Activated CD8-positive, alpha-beta memory T cell treated with anti-CD3 and anti-CD28 coated beads, Interleukin-2, amount 50 U/mL, for 24 hours (primary cell): Measurements from ENCODE around the gene CRBN.

Experiments
- DNase-seq: peaks from one replicate; pipeline ENCODE4 v3.0.0-alpha.2; 2020; ENCODE audit errors: extremely low read depth

CRBN gene

GRCh38 chr3:3179407-3180094 is at the start of gene CRBN:
Gene CRBN, minus strand, starts transcription at chr3:3179691. Its CDS starts 4 bp downstream, at chr3:3179687.
- DNase-seq: peak; percentile 63

DNA sequence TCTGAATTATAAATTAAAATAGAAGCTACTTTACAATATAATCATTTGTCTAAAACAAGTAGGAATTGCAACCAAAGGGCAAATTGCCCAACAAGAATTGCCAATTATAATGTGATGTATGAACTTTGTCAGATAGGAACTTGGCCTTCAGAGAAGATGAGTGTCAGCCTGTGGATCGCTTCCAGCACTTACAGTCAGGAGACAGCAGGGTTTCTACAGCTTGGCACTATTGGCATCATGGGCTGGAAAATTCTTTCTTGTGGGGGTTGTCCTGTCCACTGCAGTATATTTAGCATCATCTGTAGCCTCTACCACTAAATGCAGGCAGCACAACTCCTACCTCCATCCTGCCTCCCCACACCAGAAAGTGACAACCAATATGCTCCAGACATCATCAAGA is 48.1 kb upstream of the CRBN start:
- DNase-seq: no peak

DNA sequence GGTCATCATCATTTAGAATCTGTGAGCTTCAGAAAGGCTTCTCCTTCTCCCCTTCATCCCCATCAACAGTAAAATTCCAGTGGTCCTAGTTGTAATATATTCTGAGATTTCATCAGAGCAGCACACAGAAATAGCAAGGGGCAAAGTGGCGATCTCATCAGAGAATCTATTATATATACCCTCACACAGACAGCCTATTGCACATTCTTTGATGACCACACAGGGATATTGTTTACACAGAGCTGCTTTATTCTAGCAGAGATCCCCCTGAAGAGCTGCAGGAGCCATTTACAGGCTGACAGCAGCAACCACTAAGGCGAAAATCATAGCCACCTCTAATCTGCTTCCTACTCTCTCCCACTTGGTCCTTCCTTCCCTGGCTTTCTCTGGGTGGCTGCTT is 42.0 kb upstream of the CRBN start:
- no peak for DNase-seq

DNA sequence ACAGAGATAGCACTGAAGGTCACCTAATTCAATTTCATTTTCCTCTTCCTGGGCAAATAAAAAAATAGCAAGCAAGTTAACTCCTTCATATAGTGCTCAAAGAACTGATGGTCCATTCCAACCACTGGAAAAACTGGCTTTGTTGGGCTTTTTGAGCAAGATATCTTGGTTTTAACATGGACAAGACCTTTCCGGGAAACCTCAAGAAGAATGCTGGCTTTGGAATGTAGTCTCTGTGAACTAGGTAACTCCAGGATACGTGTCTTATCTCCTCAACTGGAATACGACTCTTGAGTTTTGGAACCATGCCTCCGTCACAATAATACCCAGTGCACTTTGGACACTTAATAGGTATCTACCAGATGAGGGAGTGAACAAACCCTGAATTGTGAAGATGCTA is 36.9 kb upstream of the CRBN start:
- DNase-seq: no peak

- no peak for DNase-seq
Measured at GRCh38 chr3:3212781-3213440, 33.4 kb upstream of the CRBN start.

GRCh38 chr3:3209714-3210113 is 30.2 kb upstream of the CRBN start:
- no peak for DNase-seq

GRCh38 chr3:3209057-3209456 is 29.6 kb upstream of the CRBN start:
- DNase-seq: no peak

DNA sequence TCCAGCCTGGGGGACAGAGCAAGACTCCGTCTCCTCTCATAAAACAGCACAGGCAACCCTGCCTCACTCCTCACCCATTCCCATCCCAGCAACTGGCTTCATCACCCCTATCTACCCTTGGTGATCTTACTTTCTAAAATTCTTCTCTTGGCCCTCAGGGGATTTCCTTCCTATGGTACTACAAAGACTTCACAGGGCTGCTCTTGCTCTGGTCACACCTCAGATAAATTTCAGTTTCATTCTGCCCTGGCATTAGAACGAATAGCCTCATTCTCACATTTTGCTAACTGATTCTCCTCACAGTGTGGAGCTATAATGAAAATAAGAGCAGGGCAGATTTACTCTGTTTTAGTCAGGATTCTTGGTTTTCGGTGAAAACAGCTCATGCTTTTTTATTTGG is 22.1 kb upstream of the CRBN start:
- DNase-seq: no peak

DNA sequence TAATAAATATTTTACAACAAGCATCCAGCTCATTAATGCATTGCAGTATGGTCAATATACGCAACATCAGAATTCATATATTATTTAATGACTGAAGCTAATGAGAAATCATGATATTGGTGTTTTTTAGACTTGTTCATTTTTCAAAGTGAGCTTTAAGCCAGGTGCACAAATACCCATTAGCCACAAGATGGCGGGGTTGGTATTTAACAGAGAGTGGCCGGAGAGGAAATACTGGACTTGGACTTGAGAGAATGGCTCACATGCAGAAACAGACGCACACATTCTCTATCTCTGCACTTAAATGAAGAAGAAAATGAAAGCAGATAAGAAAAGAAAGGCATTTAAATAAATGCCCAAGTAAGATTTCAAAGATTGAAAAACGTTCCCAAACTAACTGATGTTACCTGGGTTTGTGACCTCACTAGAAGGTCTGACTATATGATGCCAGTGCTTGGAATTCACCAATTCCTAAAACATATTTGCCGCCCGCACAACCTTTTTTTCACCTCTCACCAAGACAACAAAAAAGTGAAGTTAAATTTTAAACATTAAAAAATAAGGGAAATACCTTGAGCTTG is 21.2 kb upstream of the CRBN start:
- DNase-seq: no peak

GRCh38 chr3:3199306-3199705 is 19.8 kb upstream of the CRBN start:
- no peak for DNase-seq

DNA sequence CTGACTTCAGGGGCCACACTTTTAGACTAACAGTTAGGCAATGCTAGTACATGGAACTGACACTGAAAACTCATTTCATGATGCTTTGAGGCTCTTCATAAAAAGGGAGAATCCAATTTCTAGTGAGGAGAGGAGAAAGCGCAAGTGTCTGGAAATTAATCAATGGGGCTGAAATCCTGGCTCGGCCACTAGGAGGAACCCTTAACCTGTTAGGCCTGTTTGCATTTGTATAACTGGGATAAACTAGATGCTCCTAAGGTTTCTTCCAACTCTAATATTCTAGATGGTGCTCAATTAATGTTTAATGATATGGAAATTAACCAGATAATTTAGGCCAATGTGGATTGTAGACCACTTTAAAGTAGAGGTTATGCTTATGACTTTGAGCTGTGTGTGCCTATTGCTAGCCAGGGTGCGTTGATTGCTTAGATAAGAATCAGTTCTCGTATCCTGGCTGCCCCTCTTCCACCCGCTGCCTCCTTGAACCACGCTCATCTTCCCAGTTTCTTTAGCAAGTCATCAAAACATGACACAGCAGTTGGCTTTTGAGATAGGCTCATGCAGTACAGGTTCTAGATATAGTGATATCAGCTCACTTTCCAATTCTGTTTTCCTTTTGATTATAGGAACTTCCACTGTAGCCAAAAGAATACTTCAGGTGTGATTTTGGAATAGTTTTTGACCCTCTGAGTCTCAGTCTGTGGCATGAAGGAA is 16.8 kb upstream of the CRBN start:
- DNase-seq: no peak

DNA sequence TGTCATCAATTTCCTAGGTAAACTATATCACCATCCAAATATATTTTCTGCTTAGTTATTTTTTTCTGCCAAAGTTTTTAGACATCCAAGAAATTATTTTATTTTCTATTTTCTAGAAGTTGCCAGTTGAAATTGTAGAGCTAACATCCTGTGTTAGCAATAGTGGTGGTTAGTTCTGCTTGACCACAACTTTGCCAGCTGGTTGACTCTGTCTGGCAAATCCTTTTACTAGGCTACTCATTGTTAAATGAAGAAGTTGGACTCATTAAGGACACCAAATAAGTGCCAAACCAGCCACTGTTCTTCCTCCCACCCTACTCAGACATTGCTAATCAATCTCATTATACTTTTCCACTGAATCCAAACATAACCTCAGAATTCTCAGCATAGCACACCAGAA is 15.4 kb upstream of the CRBN start:
- no peak for DNase-seq

GRCh38 chr3:3192286-3192675 is 12.8 kb upstream of the CRBN start:
- DNase-seq: no peak

GRCh38 chr3:3191675-3192285 is 12.3 kb upstream of the CRBN start:
- no peak for DNase-seq

DNA sequence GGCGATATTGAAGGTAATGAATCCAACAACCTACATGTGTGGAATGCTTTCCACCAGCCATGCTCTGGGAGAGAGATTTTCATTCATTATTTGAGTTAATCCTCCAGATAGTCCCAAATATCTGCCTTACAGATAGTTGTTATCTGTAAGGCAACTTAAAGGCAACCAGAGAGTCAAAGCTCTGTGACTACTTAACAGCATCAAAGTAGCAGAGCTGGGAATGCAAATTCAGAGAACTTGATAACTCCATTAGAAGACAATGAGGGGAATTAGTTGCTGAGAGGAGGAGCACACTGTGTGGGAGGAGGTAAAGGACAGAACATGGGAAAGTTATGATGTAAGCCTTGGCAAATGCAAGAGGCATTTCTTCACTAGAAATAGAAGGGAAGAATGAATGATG is 10.5 kb upstream of the CRBN start:
- DNase-seq: no peak

DNA sequence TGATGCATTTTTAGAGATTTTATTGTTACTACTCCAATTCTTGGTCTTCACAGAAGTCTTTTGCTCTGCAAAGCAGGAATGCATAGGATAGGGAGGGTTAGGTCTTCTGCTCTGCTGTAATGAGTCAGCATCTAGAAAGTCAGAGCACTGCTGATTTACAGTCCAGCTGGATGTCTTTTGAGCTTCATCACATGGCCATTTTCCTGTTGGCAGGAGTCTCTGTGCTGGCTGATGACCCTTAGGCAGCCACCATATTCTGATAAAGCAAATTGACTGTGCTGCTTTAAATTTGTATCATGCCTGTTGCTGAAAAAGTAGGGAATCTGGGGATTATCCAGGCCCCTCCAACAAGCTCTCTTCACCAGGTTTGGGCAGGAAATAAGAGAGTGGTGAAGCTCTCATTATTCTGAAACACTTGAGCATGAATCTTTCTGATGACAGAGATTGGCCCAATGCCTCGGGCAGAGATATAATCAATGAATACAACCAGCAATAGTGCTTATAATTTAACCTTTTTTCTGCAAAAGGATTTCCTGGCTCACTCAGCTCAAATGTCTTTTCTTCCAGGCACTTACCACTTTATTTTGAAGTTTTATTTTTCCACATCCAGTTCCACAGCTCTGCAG is 9.7 kb upstream of the CRBN start:
- DNase-seq: no peak

DNA sequence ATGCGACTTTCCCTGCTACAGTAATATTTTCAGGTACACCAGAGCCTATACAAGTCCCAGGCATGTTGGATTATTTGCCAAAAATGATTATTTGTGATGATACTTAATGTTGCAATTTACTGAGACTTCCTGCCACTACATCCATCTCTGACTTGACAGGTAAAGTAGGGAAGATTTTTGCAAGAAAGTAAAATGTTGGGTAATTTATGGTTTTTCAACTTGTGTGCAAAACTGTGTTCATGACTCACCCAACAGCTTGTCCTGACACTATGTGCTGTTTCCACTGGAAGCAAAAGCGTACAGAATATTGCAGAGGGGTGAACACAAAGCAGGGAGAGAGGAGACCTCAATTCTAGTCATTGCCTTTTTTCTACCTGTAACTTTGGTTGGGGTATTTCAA is 5.4 kb upstream of the CRBN start:
- no peak for DNase-seq

DNA sequence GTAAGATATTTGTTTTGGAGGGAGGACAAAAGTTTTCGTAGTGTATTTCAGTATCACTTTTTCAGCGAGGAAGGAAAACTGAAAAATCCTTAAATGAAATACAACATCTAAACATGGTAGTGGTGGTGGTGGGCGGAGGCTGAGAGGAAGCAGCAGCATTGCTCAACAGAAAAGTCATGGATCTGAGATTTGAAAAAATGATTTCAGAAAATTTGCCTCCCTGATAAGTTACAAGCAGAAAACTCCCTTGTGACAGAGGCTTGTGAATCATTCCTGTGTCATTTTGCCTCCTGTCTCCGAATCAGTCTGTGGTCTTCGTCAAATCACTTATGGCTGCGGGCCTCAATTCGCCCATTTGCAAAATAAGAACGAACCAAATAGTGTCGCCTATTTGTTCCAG is 965 bp upstream of the CRBN start:
- DNase-seq: no peak

GRCh38 chr3:3178498-3179328 is 778 bp downstream of the CRBN start:
- no peak for DNase-seq

DNA sequence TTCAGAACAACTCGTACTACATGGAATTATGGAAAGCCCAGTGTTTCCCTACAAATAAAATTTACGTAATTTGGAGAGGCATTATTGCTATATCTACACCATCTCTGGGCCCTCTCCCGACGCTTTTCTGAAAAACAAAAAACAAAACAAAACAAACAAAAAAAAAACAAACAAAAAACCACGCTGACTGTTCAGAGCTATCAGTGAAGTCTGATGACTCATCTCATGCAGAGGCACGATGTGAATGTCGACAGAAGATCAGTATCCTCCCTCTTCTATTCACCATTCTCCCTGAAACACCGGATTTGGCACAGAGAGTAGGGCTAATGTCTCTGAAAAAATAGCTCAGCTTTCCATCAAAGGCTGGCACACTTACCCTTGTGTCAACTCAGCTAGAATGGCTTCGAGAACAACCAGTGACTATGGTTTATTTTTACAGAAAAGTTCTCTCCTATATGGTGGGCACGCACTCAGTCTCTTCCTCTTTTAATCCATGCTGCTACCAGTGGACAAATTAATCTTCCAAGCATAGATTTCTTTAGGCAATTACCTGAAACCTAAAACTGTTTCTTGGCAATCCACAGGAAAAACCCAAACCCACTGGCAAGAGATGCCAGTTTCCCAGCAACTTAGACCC is 1.5 kb downstream of the CRBN start:
- DNase-seq: no peak

- no peak for DNase-seq
Measured at GRCh38 chr3:3172627-3173026, 6.9 kb downstream of the CRBN start.
